Measurements from ENCODE around the gene PRR7.

- TF ChIP-seq CTCF (IDR thresholded peaks at IDR 0.05; ENCODE audit: low read depth, low read length, poor library complexity, severe bottlenecking) (no peak), EZH2phosphoT487 (IDR thresholded peaks at IDR 0.05; ENCODE audit: borderline replicate concordance, low read length) (no peak)
Measured at GRCh38 chr5:177444106-177445051, 2.2 kb upstream of the PRR7 start.

Data from DOHH2 (cell line).